Fibroblast of lung (primary cell): ENCODE data around the gene CLDND1. TPM values are rescaled to one million over a fixed set of nuclear protein-coding genes. Genes with fewer than 3 reads are reported as not detected.

Source experiments
- DNase-seq, 2 donors: peaks; one replicate each; pipeline versions ENCODE4 v3.0.0 to v3.0.0-alpha.2; 2010; ENCODE audit warnings: low read depth in 2 of 2
- H2AFZ ChIP-seq: 2 replicates; pipeline ENCODE4 v1.5.1; 2012; ENCODE audit warnings: low read length, control low read depth, inconsistent platforms
- H3K27ac ChIP-seq: 2 replicates; pipeline ENCODE4 v1.5.1; 2011; ENCODE audit warnings: low read length, control low read depth; ENCODE audit not compliant: insufficient read depth
- H3K27me3 ChIP-seq: 2 replicates; pipeline ENCODE4 v1.5.1; 2011; ENCODE audit warnings: mild to moderate bottlenecking, low read length; ENCODE audit not compliant: control insufficient read depth, insufficient read depth
- H3K36me3 ChIP-seq: 2 replicates; pipeline ENCODE4 v1.5.1; 2011; ENCODE audit warnings: low read length; ENCODE audit not compliant: control insufficient read depth, insufficient read depth
- H3K4me1 ChIP-seq: 2 replicates; pipeline ENCODE4 v1.5.1; 2011; ENCODE audit warnings: low read length; ENCODE audit not compliant: control insufficient read depth, insufficient read depth; ENCODE audit errors: extremely low read depth
- H3K4me2 ChIP-seq: 2 replicates; pipeline ENCODE4 v1.5.1; 2011; ENCODE audit warnings: low read length, control low read depth; ENCODE audit not compliant: insufficient read depth; ENCODE audit errors: extremely low read depth
- H3K4me3 ChIP-seq, 4 experiments: fragments of 200-600 bp in 1 of 4; sonication (generic) in 1 of 4; replicated peaks in 1 of 4; 2 replicates each; pipeline ENCODE4 v1.5.1; 2011 to 2016; ENCODE audit warnings: low read length in 4 of 4, low read depth in 3 of 4, mild to moderate bottlenecking in 3 of 4, control low read depth in 2 of 4, inconsistent platforms in 1 of 4, mixed read lengths in 1 of 4; ENCODE audit not compliant: insufficient read depth in 1 of 4; ENCODE audit errors: control extremely low read depth in 1 of 4
- H3K79me2 ChIP-seq: 2 replicates; pipeline ENCODE4 v1.5.1; 2012; ENCODE audit warnings: mild to moderate bottlenecking, low read length, inconsistent platforms; ENCODE audit not compliant: control insufficient read depth, insufficient read depth
- H3K9ac ChIP-seq: 2 replicates; pipeline ENCODE4 v1.5.1; 2011; ENCODE audit warnings: mild to moderate bottlenecking, low read length, control low read depth; ENCODE audit not compliant: insufficient read depth
- H3K9me3 ChIP-seq: 2 replicates; pipeline ENCODE4 v1.5.1; 2012; ENCODE audit warnings: low read depth, low read length; ENCODE audit not compliant: control insufficient read depth, insufficient read depth
- H4K20me1 ChIP-seq: 2 replicates; pipeline ENCODE4 v1.5.1; 2011; ENCODE audit warnings: low read length; ENCODE audit not compliant: control insufficient read depth, insufficient read depth; ENCODE audit errors: extremely low read depth
- CTCF ChIP-seq, 2 donors: IDR thresholded peaks in 1 of 2; conservative IDR thresholded peaks in 1 of 2; 1 replicate in 1 of 2; 2 replicates in 1 of 2; pipeline ENCODE4 v1.5.1; 2011 to 2012; ENCODE audit warnings: low read length in 2 of 2, control low read depth in 1 of 2, inconsistent platforms in 1 of 2, low read depth in 1 of 2, mild to moderate bottlenecking in 1 of 2
- EZH2 ChIP-seq: IDR thresholded peaks from 2 replicates; pipeline ENCODE4 v1.5.1; 2012; ENCODE audit warnings: low read length, control low read depth, mild to moderate bottlenecking; ENCODE audit errors: missing control alignments
- polyA plus RNA-seq, 2 donors: library from polyadenylated mRNA; depleted of rRNA in 1 of 2; stranded (reverse) in 1 of 2; unstranded in 1 of 2; fragments of >200 nt; gene quantifications; 2 replicates each; pipeline ENCODE4 v1.2.1, GENCODE V29; 2011 to 2012; ENCODE audit warnings: missing spikeins in 1 of 2
- total RNA-seq: library from RNA; depleted of rRNA; stranded (reverse); fragments of >200 nt; gene quantifications from 2 replicates; pipeline ENCODE4 v1.2.1, GENCODE V29; 2014

The CLDND1 gene
- total and polyA plus RNA-seq, 2 donors (not counting 1 experiment from before 2014, with no cell fraction given) = 76.8 to 127 TPM

- H3K4me3 ChIP-seq = no peak overlapping the region
- no peaks in the 10 kb centered on the region for H4K20me1 ChIP-seq
- no peaks in the 10 kb centered on the region for H3K9me3 ChIP-seq
- no peak overlapping the region for H3K4me2 ChIP-seq
- no peak for DNase-seq
- H2AFZ ChIP-seq = no peak overlapping the region
- TF ChIP-seq CTCF (conservative IDR thresholded peaks at IDR 0.05 in 1 of 2, IDR thresholded peaks at IDR 0.05 in 1 of 2; ENCODE audit: low read depth in 1 of 2, low read length in 2 of 2) (no peak), EZH2 (no peak)
- H3K36me3 ChIP-seq = no peaks in the 10 kb centered on the region
- no peak overlapping the region for H3K27ac ChIP-seq
- no peaks in the 10 kb centered on the region for H3K27me3 ChIP-seq
- H3K79me2 ChIP-seq = no peaks in the 10 kb centered on the region
- H3K9ac ChIP-seq = no peak overlapping the region
- H3K4me1 ChIP-seq = no peaks in the 10 kb centered on the region
Measured at GRCh38 chr3:98541695-98542094, 19.0 kb upstream of the CLDND1 start.

DNA sequence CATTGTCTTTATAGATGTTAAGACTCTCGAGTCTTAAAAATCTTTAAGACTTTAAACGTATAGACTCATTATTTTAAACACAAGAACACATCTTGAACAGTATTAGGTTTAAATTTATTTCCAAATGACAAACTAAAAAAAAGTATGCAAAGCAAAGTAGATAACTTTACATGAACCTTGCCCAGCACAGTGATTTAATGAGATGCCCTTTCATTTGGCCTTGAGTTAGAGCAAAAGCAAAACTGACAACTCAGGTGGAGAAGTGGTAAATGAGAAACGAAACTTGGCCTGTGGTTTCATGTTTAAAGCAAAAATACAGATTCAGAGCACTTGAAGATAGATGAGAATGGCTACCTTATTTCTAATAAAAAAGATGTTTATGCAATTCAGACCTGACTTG lies 17.6 kb upstream of the CLDND1 start:
- Histone ChIP-seq H3K27me3 (no peaks in the 10 kb centered on the region), H2AFZ (no peak overlapping the region), H4K20me1 (no peaks in the 10 kb centered on the region), H3K36me3 (no peaks in the 10 kb centered on the region), H3K4me1 (no peaks in the 10 kb centered on the region), H3K4me3 (no peak overlapping the region), H3K4me2 (no peak overlapping the region), H3K9ac (no peak overlapping the region), H3K27ac (no peak overlapping the region), H3K9me3 (no peaks in the 10 kb centered on the region), H3K79me2 (no peaks in the 10 kb centered on the region)
- no peak for DNase-seq
- TF ChIP-seq EZH2 (no peak), CTCF (conservative IDR thresholded peaks at IDR 0.05 in 1 of 2, IDR thresholded peaks at IDR 0.05 in 1 of 2; ENCODE audit: low read depth in 1 of 2, low read length in 2 of 2) (no peak)

DNA sequence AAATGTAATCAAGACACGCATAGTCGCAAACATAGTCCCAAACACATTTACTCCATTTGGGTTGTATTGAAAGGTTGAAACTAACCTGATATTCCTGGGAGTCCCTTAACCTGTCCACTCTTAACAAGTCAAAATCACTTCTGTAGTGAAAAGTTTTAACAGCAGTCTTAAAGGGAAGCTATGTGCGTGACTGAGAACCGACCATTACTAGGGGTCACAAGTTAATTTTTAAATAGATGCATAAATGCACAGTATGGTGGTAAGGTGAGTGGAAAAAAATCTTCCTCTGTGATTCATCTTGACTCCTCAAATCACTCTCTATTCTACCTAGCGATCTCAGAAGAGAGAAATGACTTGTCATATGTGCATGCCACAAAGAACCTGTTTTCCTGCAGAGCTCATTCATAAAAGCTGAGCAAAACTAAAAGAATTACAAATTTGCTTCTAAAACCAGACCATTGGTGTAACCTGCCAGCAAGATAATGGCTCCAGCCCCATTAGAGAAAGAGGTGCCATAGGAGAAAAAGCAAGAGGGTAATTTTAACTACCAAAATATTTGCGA lies 13.8 kb upstream of the CLDND1 start:
- H4K20me1 ChIP-seq = no peaks in the 10 kb centered on the region
- H3K27ac ChIP-seq = no peak overlapping the region
- H3K36me3 ChIP-seq = no peaks in the 10 kb centered on the region
- no peak for TF ChIP-seq CTCF (conservative IDR thresholded peaks at IDR 0.05 in 1 of 2, IDR thresholded peaks at IDR 0.05 in 1 of 2; ENCODE audit: low read depth in 1 of 2, low read length in 2 of 2)
- no peak for TF ChIP-seq EZH2
- no peak overlapping the region for H3K9ac ChIP-seq
- H3K27me3 ChIP-seq = no peaks in the 10 kb centered on the region
- DNase-seq = no peak
- no peaks in the 10 kb centered on the region for H3K79me2 ChIP-seq
- no peaks in the 10 kb centered on the region for H3K4me1 ChIP-seq
- no peak overlapping the region for H2AFZ ChIP-seq
- H3K4me2 ChIP-seq = no peak overlapping the region
- H3K4me3 ChIP-seq = no peak overlapping the region
- no peaks in the 10 kb centered on the region for H3K9me3 ChIP-seq
